Endodermal cell (in vitro differentiated cells): ENCODE data around the gene PMEPA1. TPM values are rescaled to one million over a fixed set of nuclear protein-coding genes. Genes with fewer than 3 reads are reported as not detected.
A peak's percentile ranks its signal among the peaks of the same experiment; 100 is the strongest.

ENCODE experiments used
- DNase-seq: peaks from one replicate; pipeline ENCODE4 v3.0.0-alpha.2; 2017
- H3K27ac ChIP-seq: 2 replicates; pipeline ENCODE4 v1.5.1; 2013; ENCODE audit warnings: mild to moderate bottlenecking, low read depth, low read length, moderate library complexity
- H3K27me3 ChIP-seq: 2 replicates; pipeline ENCODE4 v1.6.1; 2013; ENCODE audit warnings: mild to moderate bottlenecking, low read length, moderate library complexity; ENCODE audit not compliant: insufficient read depth, control insufficient read depth, poor library complexity, severe bottlenecking
- H3K36me3 ChIP-seq: 2 replicates; pipeline ENCODE4 v1.7.0; 2013; ENCODE audit warnings: mild to moderate bottlenecking, low read length, moderate library complexity; ENCODE audit not compliant: control insufficient read depth, insufficient read depth
- H3K4me1 ChIP-seq: one replicate; pipeline ENCODE4 v1.7.0; 2013; ENCODE audit warnings: low read length; ENCODE audit not compliant: control insufficient read depth, insufficient read depth
- H3K4me3 ChIP-seq: 2 replicates; pipeline ENCODE4 v1.5.1; 2013; ENCODE audit warnings: mild to moderate bottlenecking, low read length, moderate library complexity
- H3K9ac ChIP-seq: 2 replicates; pipeline ENCODE4 v1.6.1; 2013; ENCODE audit warnings: mild to moderate bottlenecking, low read length, moderate library complexity; ENCODE audit not compliant: poor library complexity, severe bottlenecking; ENCODE audit errors: extremely low read depth
- H3K9me3 ChIP-seq: 2 replicates; pipeline ENCODE4 v1.6.1; 2013; ENCODE audit warnings: mild to moderate bottlenecking, low read length, moderate library complexity; ENCODE audit not compliant: control insufficient read depth
- H3K27ac Mint-ChIP-seq: 2 replicates; pipeline ENCODE4 v1.8.0; 2020; ENCODE audit warnings: mixed read lengths
- H3K27me3 Mint-ChIP-seq: 2 replicates; pipeline ENCODE4 v1.8.0; 2021; ENCODE audit warnings: mild to moderate bottlenecking, mixed read lengths; ENCODE audit not compliant: insufficient read depth
- H3K36me3 Mint-ChIP-seq: 2 replicates; pipeline ENCODE4 v1.8.0; 2020; ENCODE audit warnings: low read depth, mixed read lengths
- H3K4me1 Mint-ChIP-seq: 2 replicates; pipeline ENCODE4 v1.8.0; 2020; ENCODE audit warnings: mixed read lengths
- H3K4me3 Mint-ChIP-seq: 2 replicates; pipeline ENCODE4 v1.8.0; 2020; ENCODE audit warnings: mild to moderate bottlenecking, moderate library complexity, mixed read lengths
- H3K9me3 Mint-ChIP-seq: 2 replicates; pipeline ENCODE4 v1.8.0; 2020; ENCODE audit warnings: mild to moderate bottlenecking, mixed read lengths
- CTCF ChIP-seq: fragments of 200-600 bp; sonication (generic); conservative IDR thresholded peaks from 2 replicates; pipeline ENCODE4 v1.5.0; 2021; ENCODE audit warnings: antibody characterized with exemption, mild to moderate bottlenecking
- WGBS, 2 experiments: methylation state at CpG; one replicate each; pipeline versions ENCODE4 v1.1.5 to v1.1.7; 2013; ENCODE audit warnings: missing lambda C conversion rate in 2 of 2, mixed read lengths in 1 of 2; ENCODE audit not compliant: insufficient coverage in 1 of 2, insufficient read length in 1 of 2; 5-methylcytosine and 5-hydroxymethylcytosine counted together
- total RNA-seq, 2 donors: library from RNA; stranded (reverse); fragmentation: NEBNext Ultra II Directional in 1 of 2; extraction: Animal tissue kit (Norgen Biotek cat#: 25700) in 1 of 2; gene quantifications; 2 replicates in 1 of 2; 3 replicates in 1 of 2; pipeline ENCODE4 v1.2.1, GENCODE V29; 2021

PMEPA1 gene
- total RNA-seq, 2 donors from 2014 or later: 18.8 to 37.4 TPM

- Mint-ChIP-seq H3K9me3 (no peaks in the 10 kb centered on the region), H3K4me3 (no peak overlapping the region), H3K27ac (peak overlapping the region; percentile 67), H3K27me3 (no peaks in the 10 kb centered on the region), H3K36me3 (peaks cover 26% of the 10 kb centered on the region), H3K4me1 (peaks cover 8% of the 10 kb centered on the region)
- TF ChIP-seq CTCF: no peak
- H3K9ac ChIP-seq: no peak overlapping the region
- no peaks in the 10 kb centered on the region for H3K9me3 ChIP-seq
- 94 to 95% methylated on average over 13 to 36 of the region's 36 CpGs for WGBS, 2 experiments
- peak overlapping the region; percentile 38 for H3K27ac ChIP-seq
- no peaks in the 10 kb centered on the region for H3K27me3 ChIP-seq
- peaks cover 54% of the 10 kb centered on the region for H3K36me3 ChIP-seq
- DNase-seq: peak; percentile 38
- no peaks in the 10 kb centered on the region for H3K4me1 ChIP-seq
- no peak overlapping the region for H3K4me3 ChIP-seq
These were observed 52.0 kb downstream of the PMEPA1 start for GRCh38 chr20:57657535-57658446.

GRCh38 chr20:57656821-57657534, 52.8 kb downstream of the PMEPA1 start:
- H3K27ac Mint-ChIP-seq: no peak overlapping the region
- no peak overlapping the region for H3K4me3 Mint-ChIP-seq
- Histone ChIP-seq H3K4me1 (no peaks in the 10 kb centered on the region), H3K36me3 (peaks cover 62% of the 10 kb centered on the region), H3K27me3 (no peaks in the 10 kb centered on the region), H3K9me3 (no peaks in the 10 kb centered on the region), H3K9ac (no peak overlapping the region), H3K27ac (peak overlapping the region; percentile 66), H3K4me3 (no peak overlapping the region)
- no peak for TF ChIP-seq CTCF
- 94 to 97% methylated on average over 8 to 20 of the region's 20 CpGs for WGBS, 2 experiments
- H3K4me1 Mint-ChIP-seq: peaks cover 8% of the 10 kb centered on the region
- H3K9me3 Mint-ChIP-seq: no peaks in the 10 kb centered on the region
- no peaks in the 10 kb centered on the region for H3K27me3 Mint-ChIP-seq
- peak; percentile 38 for DNase-seq
- H3K36me3 Mint-ChIP-seq: peaks cover 29% of the 10 kb centered on the region

- Histone ChIP-seq H3K27me3 (no peaks in the 10 kb centered on the region), H3K9me3 (no peaks in the 10 kb centered on the region), H3K4me1 (peaks cover under 1% of the 10 kb centered on the region), H3K27ac (peak overlapping the region; percentile 66), H3K36me3 (peaks cover 67% of the 10 kb centered on the region), H3K9ac (no peak overlapping the region), H3K4me3 (no peak overlapping the region)
- no peak for TF ChIP-seq CTCF
- peaks cover 10% of the 10 kb centered on the region for H3K4me1 Mint-ChIP-seq
- 94 to 96% methylated on average over 10 to 15 of the region's 15 CpGs for WGBS, 2 experiments
- H3K4me3 Mint-ChIP-seq: no peak overlapping the region
- no peaks in the 10 kb centered on the region for H3K9me3 Mint-ChIP-seq
- DNase-seq: peak; percentile 33
- no peaks in the 10 kb centered on the region for H3K27me3 Mint-ChIP-seq
- peaks cover 33% of the 10 kb centered on the region for H3K36me3 Mint-ChIP-seq
- peak overlapping the region; percentile 48 for H3K27ac Mint-ChIP-seq
These were observed 53.5 kb downstream of the PMEPA1 start for GRCh38 chr20:57656252-57656820.
